Measurements from ENCODE around the gene KLF16. TPM values are rescaled to one million over a fixed set of nuclear protein-coding genes. Genes with fewer than 3 reads are reported as not detected.
A peak's percentile ranks its signal among the peaks of the same experiment; 100 is the strongest.

The KLF16 gene
- total and polyA plus RNA-seq, 9 of the 15 experiments (the other 6 are each of a cell fraction or from before 2014, with no cell fraction given), result 0.04 to 60.4 (median 6.8) TPM

GRCh38 chr19:1811942-1812425 lies 51.4 kb downstream of the KLF16 start, which contains the start of gene ATP8B3 (continued):
- TF ChIP-seq SRSF7 (optimal IDR thresholded peaks at IDR 0.05; ENCODE audit: low read depth, low read length) (no peak), CTCFL (IDR thresholded peaks at IDR 0.05; ENCODE audit: borderline replicate concordance, insufficient read depth, low read depth, low read length, poor library complexity, severe bottlenecking) (peak; percentile 51), CBX2 (IDR thresholded peaks at IDR 0.05; ENCODE audit: insufficient read depth, low read length, poor library complexity, severe bottlenecking) (no peak), SMAD1 (IDR thresholded peaks at IDR 0.05; ENCODE audit: low read depth, low read length, partially characterized antibody) (no peak), ZNF274 (IDR thresholded peaks at IDR 0.05; ENCODE audit: borderline replicate concordance, low read depth, low read length) (no peak), ZC3H4 (CRISPR knock-in tag; IDR thresholded peaks at IDR 0.05; ENCODE audit: borderline replicate concordance) (no peak), PCBP1 (IDR thresholded peaks at IDR 0.05; ENCODE audit: low read depth, low read length, poor library complexity, severe bottlenecking) (peak; percentile 85), E2F4 (CRISPR knock-in tag; IDR thresholded peaks at IDR 0.05; ENCODE audit: low read depth) (no peak), TEAD2 (tag; IDR thresholded peaks at IDR 0.05) (no peak), PPARD (CRISPR knock-in tag; IDR thresholded peaks at IDR 0.05) (no peak), ZBTB7A (IDR thresholded peaks at IDR 0.05; ENCODE audit: borderline replicate concordance, control insufficient read depth, low read depth, low read length) (peak; percentile 73), PHF20 (IDR thresholded peaks at IDR 0.05; ENCODE audit: partially characterized antibody) (peak; percentile 36), POLR3G (IDR thresholded peaks at IDR 0.05; ENCODE audit: extremely low read depth, insufficient read length, insufficient replicate concordance) (no peak), PATZ1 (CRISPR knock-in tag; IDR thresholded peaks at IDR 0.05; ENCODE audit: borderline replicate concordance) (no peak), ZFP1 (CRISPR knock-in tag; IDR thresholded peaks at IDR 0.05) (no peak), PTRF (tag; IDR thresholded peaks at IDR 0.05) (no peak), HDAC2 (IDR thresholded peaks at IDR 0.05) (peak; percentile 28; the same call in 1 of the 2 replicates), CREB5 (CRISPR knock-in tag; IDR thresholded peaks at IDR 0.05) (no peak), CHAMP1 (IDR thresholded peaks at IDR 0.05) (no peak)
